Suppressor macrophage treated with lipopolysaccharide for 4 hours (primary cell): ENCODE measurements around the gene MTA1.

Experiments
- DNase-seq: peaks from one replicate; pipeline ENCODE4 v3.0.0-alpha.2; 2020

Gene MTA1

GRCh38 chr14:105501504-105502291 lies 82.1 kb downstream of the MTA1 start:
- no peak for DNase-seq

DNA sequence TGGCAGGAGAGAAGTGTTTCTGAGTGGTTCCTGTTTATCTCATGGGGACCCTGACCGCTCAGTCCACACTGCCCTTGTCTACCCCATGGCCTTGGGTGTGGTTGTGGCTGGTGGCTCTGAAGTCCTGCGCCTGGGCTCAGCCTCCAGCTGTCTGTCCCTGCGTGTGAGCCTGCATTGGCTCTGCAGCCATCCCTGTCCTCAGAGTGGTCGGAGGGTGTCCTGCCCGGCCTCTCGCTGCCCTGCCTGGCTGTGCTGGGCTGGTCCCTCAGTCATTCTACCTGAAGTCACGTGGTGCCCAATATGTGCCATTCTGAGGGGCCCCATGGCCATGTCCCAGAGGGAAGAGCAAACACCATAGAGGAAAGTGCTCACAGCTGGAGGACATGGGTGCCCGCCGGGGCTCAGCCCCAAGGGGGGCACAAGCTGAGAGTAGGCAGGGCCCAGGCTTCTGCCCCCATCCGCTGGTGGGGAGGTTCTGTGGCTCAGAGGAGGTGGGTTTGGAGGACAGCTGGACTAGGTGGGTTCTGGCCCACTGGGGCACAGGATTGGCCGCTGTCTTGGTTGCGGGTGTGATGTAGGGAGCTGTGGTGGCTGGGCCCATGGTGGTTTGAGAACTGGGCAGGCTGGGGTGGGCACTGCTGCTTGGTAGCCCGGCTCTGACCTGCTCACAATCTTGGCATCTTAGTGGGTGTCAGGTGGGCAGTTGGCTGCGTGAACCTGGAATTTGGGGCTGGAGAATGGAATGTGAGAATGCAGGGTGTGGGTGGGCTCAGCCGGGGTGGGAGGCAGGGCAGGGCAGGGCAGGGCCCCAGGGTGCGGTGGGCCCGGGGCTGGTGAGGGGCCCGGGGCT lies 83.0 kb downstream of the MTA1 start:
- DNase-seq = no peak

DNA sequence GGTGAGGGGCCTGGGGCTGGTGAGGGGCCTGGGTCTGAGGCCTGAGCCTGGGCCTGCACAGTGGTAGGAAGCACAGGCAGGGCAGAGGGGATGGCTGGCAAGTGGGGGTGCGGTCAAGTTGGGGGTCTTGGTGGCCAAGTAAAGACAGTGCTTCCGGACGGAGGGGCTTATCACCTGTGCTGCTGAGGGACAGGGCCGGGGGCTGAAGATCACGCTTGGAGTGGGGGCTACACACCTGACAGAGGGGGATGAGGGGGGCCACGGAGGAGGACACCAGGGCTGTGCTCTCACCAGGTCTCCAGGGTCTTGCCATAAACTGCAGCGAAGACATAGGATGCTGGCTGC lies 83.6 kb downstream of the MTA1 start:
- DNase-seq = no peak

- DNase-seq = no peak
Observed at GRCh38 chr14:105503935-105504692, 84.5 kb downstream of the MTA1 start.

DNA sequence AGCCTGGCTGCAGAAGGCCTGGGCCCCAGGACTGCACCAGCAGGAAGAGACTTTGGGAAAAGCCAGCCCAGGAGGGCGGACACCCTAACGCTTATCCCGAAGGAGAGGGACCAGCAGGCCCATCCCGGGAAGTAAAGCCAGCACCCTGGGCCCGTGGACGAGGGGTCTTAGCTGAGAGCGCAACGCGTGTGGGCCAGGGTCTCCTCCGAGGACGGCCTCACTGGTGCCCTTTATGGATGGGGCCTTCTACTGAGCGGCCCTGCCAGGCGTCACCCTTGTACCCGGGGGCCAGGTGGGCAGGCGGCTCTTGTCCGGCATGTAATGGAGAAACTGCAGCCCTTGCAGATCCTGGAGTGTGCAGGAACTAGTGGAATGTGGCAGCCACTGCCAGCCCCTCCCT lies 85.5 kb downstream of the MTA1 start:
- DNase-seq = no peak

DNA sequence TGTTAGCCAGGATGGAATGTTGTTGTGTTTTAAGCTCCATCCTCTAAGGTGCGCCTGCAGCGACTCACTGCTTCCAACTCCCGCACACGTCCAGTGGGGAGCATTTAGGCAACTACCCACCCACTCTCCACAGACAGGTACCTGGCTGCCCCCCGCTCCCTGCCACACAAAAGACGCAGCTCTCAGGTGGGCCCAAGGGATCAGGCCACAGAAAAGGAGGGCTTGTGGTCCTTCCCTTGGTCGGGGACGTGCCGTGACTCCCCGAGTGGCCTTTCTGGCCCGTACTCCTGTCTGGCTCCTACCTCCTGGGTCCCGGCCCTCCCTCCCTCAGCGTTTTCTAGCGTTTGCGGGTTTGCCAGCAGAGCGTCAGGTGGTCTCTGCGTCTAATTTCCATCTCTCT lies 87.6 kb downstream of the MTA1 start:
- no peak for DNase-seq

DNA sequence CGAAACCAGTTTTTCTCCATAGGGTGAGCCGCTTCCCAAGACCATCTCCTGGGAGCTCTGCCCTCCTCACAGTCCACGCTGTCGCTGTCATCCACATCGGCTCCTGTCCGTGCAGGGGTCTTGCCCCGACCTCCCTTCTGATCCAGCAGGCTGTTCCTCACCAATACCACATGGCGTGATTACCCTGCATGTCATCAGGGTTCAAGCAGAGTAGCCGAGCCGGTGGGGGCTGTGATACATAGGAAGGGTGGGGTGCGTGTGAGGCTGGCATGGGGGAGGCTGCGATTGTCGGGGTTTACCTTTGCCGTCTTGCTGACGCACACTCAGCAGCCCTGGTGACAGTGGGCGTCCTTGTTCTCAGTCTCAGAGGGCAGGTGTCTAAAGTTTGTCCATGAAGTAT lies 88.4 kb downstream of the MTA1 start:
- no peak for DNase-seq

GRCh38 chr14:105508601-105509000 lies 89.0 kb downstream of the MTA1 start:
- DNase-seq = no peak

- no peak for DNase-seq
Observed at GRCh38 chr14:105517096-105517495, 97.5 kb downstream of the MTA1 start.

GRCh38 chr14:105519946-105520698 lies 100.5 kb downstream of the MTA1 start:
- DNase-seq = no peak
